Activated CD4-positive, alpha-beta T cell treated with anti-CD3 and anti-CD28 coated beads, Interleukin-2, amount 10 ng/mL, durations not matched to agents 24 days and 14 days (primary cell): ENCODE data around the gene ERMN. TPM values are rescaled to one million over a fixed set of nuclear protein-coding genes. Genes with fewer than 3 reads are reported as not detected.

ENCODE experiments used
- total RNA-seq: library from RNA; stranded (reverse); gene quantifications from 2 replicates; pipeline ENCODE4 v1.2.3, GENCODE V29; 2022

Gene ERMN
- total RNA-seq, 1 donor from 2014 or later: 1.4 TPM

Other genes starting within 250 kb of the ERMN start
- gene GALNT5, start 68.1 kb downstream of the ERMN start, total RNA-seq: not detected in 2 replicates
- 320 and 321 TPM in 2 replicates for gene CYTIP, start 118.3 kb upstream of the ERMN start, total RNA-seq